Right lobe of liver (tissue), 4 donors: ENCODE results near the gene C1QTNF6.

ENCODE experiments used
- POLR2A ChIP-seq: fragments of 450-650 bp; IDR thresholded peaks from one replicate; pipeline ENCODE4 v1.6.1; 2017; ENCODE audit warnings: antibody characterized with exemption, mild to moderate bottlenecking
- TF ChIP-seq, protein P1 (sequence below), 4 donors: fragments of 200-600 bp in 3 of 4; fragments of 450-650 bp in 1 of 4; IDR thresholded peaks; one replicate each; pipeline versions ENCODE4 v1.5.1 to v1.8.0; 2016 to 2022; ENCODE audit warnings: antibody characterized with exemption in 4 of 4, mild to moderate bottlenecking in 2 of 4
- donor health status: DM: no; HTN: no; CAD: no.
- donor health status: DM: no; HTN: no; CAD: no.
- donor health status: DM: no; HTN: yes; CAD: no.

DNA sequence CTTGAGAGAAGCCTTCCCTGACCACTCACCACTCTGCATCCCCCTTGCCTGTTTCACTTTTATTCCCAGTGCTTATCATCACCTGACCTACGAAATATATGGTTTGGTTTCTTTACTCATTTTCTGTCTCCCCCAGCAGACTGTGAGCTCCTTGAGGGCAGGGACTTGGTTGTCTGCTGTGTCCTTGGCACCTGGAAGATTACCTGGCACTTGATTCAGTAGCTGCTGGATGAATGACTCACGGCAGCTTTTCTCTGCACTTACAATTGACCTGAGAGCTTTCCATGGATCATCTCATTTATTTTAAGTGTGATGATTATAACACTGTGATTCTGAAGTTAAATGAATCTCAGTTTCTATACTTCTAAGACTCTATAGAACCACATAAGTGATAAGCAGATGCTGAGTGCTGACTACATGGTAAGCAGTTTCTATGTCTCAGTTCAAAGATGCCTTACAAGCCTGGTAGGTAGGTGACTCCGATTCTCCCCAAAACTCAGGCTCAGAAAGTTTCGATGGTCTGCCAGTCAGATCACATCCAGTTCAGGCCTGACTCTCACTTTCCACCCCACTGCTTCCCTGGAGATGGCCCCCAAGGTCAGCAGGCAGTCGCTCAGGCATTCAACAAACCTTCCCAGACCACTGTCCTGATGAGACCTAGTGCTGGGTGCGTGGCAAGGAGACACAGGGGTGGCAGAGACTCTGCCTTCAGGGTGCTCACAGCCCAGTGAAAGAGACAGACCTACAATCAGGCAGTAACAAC is 50.0 kb downstream of the C1QTNF6 start:
- TF ChIP-seq, protein P1, sequence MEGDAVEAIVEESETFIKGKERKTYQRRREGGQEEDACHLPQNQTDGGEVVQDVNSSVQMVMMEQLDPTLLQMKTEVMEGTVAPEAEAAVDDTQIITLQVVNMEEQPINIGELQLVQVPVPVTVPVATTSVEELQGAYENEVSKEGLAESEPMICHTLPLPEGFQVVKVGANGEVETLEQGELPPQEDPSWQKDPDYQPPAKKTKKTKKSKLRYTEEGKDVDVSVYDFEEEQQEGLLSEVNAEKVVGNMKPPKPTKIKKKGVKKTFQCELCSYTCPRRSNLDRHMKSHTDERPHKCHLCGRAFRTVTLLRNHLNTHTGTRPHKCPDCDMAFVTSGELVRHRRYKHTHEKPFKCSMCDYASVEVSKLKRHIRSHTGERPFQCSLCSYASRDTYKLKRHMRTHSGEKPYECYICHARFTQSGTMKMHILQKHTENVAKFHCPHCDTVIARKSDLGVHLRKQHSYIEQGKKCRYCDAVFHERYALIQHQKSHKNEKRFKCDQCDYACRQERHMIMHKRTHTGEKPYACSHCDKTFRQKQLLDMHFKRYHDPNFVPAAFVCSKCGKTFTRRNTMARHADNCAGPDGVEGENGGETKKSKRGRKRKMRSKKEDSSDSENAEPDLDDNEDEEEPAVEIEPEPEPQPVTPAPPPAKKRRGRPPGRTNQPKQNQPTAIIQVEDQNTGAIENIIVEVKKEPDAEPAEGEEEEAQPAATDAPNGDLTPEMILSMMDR (IDR thresholded peaks at IDR 0.05), result no peak
- no peak for TF ChIP-seq POLR2A
